Measurements from ENCODE around the gene THAP2.
A peak's percentile ranks its signal among the peaks of the same experiment; 100 is the strongest.
"Not testable (repeated sequence)": the region's sequence is repeated elsewhere in the genome, so short reads cannot be mapped to it uniquely, and the experiment has no call there.

Gene THAP2

GRCh38 chr12:71664411-71665089 lies 449 bp downstream of the THAP2 start:
- peak; percentile 28 for DNase-seq

- peak; percentile 18 for DNase-seq
Measured at GRCh38 chr12:71665090-71665463, 976 bp downstream of the THAP2 start.

GRCh38 chr12:71666259-71666658 lies 2.2 kb downstream of the THAP2 start:
- no peak for DNase-seq

- no peak for DNase-seq
Measured at GRCh38 chr12:71671311-71671710, 7.2 kb downstream of the THAP2 start.

GRCh38 chr12:71671816-71672215 lies 7.7 kb downstream of the THAP2 start:
- DNase-seq: no peak

- no peak for DNase-seq
Measured at GRCh38 chr12:71682466-71682865, 18.4 kb downstream of the THAP2 start.

GRCh38 chr12:71683633-71684032 lies 19.5 kb downstream of the THAP2 start:
- DNase-seq: no peak

- DNase-seq: no peak
Measured at GRCh38 chr12:71684081-71684480, 20.0 kb downstream of the THAP2 start.

GRCh38 chr12:71685312-71685906 lies 21.3 kb downstream of the THAP2 start:
- DNase-seq: peak; percentile 31

- peak; percentile 93 for DNase-seq
Measured at GRCh38 chr12:71685914-71686657, 22.0 kb downstream of the THAP2 start, which contains the start of gene TMEM19. TMEM19 (plus strand) TSS chr12:71686082; CDS start chr12:71686681, 599 bp downstream.

- DNase-seq: no peak
Measured at GRCh38 chr12:71686658-71687025, 22.5 kb downstream of the THAP2 start.

GRCh38 chr12:71687172-71687571 lies 23.1 kb downstream of the THAP2 start:
- DNase-seq: not testable (repeated sequence)

GRCh38 chr12:71688961-71689570 lies 25.0 kb downstream of the THAP2 start:
- DNase-seq: no peak

GRCh38 chr12:71691504-71692129 lies 27.5 kb downstream of the THAP2 start:
- peak; percentile 82 for DNase-seq

GRCh38 chr12:71693126-71693525 lies 29.0 kb downstream of the THAP2 start:
- DNase-seq: no peak

GRCh38 chr12:71693651-71694050 lies 29.6 kb downstream of the THAP2 start:
- peak; percentile 50 for DNase-seq

- DNase-seq: peak; percentile 90
Measured at GRCh38 chr12:71694099-71694820, 30.2 kb downstream of the THAP2 start.

- DNase-seq: no peak
Measured at GRCh38 chr12:71695782-71696181, 31.7 kb downstream of the THAP2 start.

- not testable (repeated sequence) for DNase-seq
Measured at GRCh38 chr12:71702181-71702580, 38.1 kb downstream of the THAP2 start.

GRCh38 chr12:71702590-71702989 lies 38.5 kb downstream of the THAP2 start:
- no peak for DNase-seq

GRCh38 chr12:71703206-71703605 lies 39.1 kb downstream of the THAP2 start:
- no peak for DNase-seq

- DNase-seq: no peak
Measured at GRCh38 chr12:71704920-71705319, 40.8 kb downstream of the THAP2 start.
